ENCODE results near the gene C3orf62.
"Not testable (repeated sequence)": the region's sequence is repeated elsewhere in the genome, so short reads cannot be mapped to it uniquely, and the experiment has no call there.

C3orf62 gene

DNA sequence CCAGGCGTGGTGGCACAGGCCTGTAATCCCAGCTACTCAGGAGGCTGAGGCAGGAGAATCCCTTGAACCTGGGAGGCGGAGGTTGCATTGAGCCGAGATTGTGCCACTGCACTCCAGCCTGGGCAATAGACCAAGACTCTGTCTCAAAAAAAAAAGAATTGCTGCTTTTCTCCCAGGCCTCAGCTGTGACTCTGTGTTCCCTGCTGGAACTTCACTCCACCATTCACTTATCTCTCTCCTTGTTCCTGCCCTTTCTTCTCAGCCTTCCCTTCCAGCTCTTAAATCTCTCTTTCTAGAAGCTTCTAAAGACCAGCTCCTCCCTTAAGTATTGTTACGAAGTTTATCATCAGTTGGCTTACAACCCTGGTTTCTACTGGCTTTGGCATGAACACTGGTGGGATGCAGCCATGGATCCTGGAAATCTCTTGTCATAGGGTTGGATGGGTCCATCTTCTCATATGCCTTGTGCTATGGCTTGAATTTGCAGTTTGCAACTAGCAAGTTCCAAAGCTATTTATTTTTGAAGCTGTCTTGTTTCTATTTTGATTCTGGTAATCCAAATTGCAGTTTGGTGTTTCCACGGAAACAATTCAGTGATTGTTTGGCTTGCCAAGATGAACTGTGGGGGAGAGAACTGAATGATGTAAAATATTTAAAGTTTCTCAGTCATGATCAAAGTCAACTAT lies 10.5 kb downstream of the C3orf62 start:
- no peak for DNase-seq

DNA sequence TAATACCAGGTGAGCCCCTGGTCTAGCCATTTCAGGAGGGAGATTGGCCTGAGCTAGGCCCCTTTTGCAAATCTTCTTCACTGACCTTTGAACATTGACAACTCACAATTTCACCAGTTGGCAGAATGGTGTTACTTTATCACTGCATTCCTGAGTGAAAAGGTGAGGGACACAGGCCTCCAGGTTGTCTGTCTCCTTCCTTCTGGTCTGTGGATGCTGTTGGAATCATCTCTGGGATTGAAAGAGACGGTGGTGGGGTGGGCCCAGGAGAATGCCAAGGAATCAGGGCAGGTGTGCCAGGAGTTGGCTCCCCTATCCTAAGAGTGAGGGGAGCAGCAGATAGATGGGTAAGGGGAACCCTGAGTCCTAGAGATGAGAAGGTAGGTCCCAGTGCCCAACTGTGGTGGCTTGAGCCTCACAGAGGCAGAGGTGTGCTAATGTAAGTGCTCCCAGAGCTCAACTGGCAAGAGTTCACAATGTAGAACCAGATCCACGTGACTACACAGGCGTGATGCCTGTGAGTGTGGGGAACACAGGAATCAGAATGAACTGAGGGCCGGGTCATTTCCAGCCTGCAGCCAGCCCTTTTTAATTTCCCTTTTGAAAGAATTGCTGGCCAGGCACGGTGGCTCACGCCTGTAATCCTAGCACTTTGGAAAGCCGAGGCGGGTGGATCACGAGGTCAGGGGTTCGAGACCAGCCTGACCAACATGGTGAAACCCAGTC lies 11.2 kb downstream of the C3orf62 start:
- DNase-seq, result no peak

DNA sequence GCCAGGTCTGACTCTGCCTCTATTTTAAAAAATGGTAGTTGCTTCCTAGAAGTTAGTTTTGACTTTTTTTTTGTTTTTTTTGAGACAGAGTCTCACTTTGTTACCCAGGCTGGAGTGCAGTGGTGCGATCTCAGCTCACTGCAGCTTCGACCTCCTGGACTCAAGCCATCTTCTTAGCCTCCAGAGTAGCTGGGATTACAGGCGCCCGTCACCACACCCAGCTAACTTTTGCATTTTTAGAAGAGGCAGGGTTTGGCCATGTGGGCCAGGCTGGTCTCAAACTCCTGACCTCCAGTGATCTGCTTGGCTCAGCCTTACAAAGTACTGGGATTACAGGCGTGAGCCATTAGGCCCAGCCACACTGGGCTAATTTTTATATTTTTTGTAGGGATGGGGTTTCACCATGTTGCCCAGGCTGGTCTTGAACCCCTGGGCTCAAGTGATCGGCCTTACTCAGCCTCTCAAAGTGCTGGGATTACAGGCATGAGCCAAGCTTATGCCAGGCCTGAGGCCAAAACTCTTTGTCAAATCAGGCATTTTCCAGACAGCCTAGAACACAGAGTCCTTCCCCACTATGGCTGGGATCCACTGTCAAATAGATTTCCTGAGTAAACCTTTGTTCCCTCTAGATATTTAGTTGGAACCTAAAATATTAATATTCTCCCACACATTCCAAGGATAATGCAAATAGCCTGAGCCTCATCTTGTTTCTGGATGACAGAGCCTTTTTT lies 13.7 kb downstream of the C3orf62 start:
- no peak for DNase-seq

DNA sequence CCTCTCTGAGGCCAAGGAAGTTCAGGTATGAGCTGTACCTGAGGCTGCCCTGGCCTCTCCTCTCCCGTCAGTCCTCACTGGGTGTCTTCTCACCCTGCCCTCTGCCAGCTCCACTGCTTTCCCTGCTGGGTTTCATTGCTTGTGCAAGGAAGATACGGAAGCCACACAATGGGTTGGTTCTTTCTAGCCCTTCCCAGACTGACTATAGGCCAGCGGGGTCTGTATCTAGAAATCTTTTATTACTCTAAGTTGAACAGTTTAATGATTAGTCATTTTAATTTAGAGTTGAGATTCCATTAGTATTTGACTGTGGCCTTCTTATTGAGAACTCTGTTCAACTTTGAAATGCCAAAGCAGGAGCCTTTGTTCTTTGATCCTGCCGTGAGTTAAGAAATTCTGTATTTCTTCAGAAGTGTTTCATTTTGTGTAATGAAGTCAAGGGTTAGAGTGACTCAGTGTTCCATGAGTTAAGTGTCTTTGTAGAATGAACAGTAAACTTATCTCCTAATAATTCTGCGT lies 16.2 kb downstream of the C3orf62 start:
- DNase-seq, result no peak

DNA sequence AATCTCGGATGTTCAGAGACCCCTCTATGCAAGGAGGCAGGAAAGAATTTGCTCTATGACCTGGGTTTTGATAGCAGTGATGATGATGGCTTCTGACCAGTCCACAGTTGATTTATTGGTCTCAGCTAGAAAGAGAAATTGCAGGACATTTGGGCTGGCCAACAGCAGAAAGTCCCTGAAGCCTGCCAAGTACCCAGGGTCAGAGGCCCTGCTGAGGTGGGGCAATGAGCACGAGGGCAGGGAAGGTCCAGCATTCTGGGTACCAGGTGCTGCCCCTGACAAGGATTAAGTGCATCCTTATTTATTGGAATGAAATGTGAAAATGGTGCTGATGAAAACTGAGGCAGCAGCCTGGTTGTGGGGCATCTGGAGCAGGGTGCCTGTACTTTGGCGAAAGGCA lies 19.8 kb downstream of the C3orf62 start:
- no peak for DNase-seq

DNA sequence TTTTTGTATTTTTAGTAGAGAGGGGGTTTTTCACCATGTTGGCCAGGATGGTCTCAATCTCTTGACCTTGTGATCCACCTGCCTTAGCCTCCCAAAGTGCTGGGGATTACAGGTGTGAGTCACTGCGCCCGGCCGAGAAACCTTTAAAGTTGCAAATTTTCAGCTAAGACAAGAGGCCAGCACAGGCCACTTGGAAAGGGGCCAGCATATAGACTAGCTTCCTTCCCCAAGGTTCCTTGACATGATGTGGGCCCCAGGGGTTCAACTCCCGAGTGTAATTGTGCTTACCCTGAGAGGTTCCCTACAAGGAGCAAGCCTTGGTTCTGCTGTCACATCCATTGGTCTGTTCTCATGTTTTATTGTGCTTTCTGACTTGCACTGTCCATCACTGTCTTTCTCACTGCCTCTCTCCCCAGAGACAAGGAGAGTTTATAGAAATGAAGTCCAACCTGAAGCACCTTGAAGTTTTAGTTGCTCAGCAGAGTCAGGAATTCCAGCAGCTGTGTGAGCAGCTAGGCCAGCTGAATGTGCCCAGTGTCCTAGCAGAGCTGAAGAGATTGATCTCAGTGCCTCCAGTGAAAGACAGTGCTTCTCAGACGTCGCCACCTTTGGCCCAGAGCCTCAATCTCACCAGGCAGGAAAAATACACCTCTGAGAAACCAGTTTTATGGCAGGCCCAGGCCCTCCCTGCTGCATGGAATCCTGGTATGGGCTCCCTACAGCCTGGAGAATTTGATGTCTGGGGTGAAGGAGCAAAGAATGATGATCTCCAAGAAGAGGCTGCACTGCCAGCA lies 21.1 kb downstream of the C3orf62 start:
- DNase-seq, result no peak

DNA sequence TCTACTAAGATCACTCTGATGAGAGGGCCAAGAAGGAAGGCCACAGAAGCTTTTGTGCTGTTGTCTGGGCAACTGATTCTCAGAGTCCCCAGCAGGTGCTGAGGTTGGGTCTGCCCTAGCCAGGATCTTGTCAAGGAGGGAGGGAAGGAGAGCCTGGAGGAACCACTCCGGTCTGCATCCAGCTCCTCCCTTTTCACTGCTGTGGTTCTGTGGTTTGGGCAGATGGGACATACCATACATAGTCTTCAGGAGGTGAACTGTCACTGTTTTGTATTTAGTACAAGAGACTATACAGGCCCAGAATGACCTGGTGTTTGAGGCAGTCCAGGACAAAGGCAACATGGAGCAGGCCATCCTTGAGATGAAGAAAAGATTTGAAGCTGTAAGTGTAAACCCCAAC lies 21.9 kb downstream of the C3orf62 start:
- DNase-seq, result no peak

DNA sequence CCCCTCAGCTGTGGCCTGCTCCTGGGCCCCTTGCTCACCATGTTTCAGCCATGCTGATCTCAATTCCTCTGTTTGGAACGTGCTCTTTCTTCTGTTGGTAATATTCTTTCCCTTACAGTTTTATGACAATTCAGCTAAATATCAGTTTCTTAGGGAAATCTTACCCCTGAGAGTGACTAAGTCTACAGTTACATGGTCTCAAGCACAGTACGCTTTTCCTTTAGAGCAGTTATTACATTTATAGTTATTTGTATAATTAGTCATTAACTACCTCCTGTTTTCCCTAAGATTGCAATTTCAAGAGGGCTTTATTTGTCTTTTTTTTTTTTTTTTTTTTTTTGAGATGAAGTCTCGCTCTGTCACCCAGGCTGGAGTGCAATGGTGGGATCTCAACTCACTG lies 23.5 kb downstream of the C3orf62 start:
- DNase-seq, result no peak

DNA sequence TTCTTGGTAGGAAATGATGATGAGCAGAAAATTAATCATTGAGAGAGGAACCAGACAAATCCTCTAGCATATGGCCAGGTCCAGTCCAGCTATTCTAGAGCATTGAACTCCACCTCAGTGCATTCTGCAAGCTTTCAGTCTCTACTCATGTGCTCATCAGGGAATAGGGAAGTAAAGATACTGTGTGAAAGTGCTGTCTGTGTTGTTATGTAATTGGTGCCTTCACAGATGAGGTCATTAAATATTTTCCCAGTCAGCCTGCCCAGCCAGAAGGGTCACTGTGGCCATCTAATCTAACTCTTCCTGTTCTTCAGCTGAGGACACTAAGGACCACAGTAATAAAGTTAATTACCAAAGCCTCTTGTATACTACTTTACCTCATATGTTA lies 28.2 kb downstream of the C3orf62 start:
- DNase-seq, result no peak

DNA sequence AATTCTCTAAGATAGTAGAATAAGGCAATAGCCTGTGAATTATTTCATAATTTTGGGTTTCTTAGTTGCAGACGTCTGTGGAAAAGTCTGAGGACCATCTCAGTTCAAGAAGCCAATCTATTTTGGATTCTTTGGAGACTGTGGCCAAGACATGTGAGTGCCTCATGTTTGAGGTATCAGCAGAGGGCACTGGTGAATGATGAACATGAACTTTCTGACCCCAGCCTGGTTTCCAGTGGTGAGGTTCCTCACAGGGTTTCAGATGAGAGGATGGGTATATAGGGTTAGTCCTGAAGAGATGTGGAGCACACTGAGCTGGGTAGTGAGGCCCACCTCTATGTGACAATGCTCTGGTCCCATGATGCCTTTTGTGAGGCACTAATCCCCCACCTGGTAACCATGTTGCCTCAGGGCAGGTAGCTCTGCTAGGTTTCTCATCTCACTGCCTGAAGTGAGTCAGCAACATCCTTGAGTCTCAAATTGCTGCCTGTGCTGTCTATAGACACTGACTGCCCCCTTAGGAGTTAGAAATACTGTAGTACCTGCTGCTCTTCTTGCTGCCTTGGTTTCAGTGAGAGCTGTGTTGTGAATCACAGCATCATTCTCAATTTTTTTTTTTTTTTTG lies 32.3 kb downstream of the C3orf62 start:
- no peak for DNase-seq

DNA sequence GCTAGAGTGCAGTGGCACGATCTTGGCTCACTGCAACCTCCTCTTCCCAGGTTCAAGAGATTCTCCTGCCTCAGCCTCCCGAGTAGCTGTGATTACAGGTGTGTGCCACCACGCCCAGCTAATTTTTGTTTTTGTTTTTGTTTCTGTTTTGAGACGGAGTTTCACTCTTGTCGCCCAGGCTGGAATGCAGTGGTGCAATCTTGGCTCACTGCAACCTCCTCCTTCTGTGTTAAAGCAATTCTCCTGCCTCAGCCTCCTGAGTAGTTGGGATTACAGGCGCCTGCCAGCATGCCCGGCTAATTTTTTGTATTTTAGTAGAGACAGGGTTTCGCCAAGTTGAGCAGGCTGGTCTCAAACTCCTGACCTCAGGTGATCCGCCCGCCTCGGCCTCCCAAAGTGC lies 36.9 kb downstream of the C3orf62 start:
- DNase-seq, result not testable (repeated sequence)

DNA sequence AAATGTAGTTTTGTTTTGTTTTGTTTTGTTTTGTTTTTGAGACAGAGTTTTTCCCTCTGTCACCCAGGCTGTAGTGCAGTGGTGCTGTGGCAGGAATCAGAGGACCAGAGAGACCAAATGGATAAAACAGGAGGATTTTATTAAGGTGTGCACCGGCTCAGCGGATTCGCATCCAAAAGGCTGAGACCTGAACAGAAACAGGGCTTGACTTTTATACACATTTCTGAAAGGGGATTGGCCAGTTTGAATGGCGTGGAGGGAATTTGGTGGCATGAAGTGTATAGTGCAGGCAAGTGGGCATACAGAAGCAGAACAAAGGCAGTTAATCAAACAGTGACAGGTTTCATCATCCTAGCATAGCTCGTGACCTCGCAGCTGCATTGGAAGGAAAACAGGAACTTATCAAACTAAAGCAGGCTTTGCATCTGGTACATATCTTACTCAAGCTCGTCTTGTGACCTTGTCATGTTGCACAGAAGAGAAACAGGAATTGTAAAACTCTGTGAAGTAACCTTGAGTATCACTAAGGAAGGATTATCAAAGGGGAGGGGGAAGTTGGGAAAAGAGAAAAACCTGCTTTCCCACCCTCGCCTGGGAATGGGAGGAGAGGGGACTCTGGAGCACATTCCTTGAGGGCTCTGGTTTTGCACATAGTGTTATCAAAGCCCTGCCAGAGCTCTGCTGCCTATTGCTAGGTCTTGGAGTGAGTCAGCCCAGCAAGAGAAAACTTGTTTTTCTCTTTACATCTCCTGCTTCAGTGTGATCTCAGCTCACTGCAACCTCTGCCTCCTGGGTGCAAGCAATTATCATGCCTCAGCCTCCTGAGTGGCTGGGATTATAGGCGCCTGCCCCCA lies 38.5 kb downstream of the C3orf62 start:
- no peak for DNase-seq

DNA sequence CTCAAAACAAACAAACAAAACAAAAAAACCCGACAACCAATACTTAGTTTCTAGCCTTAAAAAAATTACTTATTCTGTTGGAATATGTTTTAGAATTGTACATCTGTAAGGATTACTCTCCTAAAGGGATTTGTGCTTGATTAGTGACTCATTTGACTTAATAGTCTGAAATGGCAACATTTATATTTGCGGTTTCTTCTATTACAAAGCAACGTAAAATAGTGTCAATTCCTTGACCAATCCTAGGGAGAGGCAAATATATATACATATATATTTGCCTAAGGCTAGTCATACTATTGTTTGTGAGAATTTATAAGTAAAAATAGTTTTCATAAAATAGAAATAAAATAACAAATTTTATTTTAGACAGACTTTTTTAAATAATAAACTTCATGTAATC lies 39.7 kb downstream of the C3orf62 start:
- DNase-seq, result no peak

DNA sequence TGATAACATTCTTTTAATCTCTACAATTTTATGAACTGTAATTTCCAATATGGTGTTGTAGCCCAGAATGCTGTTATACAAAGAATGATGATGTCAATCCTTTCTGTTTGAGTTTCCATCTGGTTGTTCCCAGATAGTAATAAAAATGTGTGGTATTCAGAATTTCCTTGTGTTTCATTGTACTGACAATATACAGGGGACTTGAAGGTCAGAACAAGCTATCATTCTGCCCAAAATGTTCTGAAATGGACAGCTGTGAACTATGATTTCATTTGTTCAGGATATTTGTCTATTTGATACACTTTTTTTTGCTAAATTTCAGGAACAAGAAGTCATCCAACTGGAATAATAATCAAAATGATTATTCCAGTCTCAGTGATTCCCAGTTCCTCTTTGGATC lies 40.8 kb downstream of the C3orf62 start:
- DNase-seq, result no peak

DNA sequence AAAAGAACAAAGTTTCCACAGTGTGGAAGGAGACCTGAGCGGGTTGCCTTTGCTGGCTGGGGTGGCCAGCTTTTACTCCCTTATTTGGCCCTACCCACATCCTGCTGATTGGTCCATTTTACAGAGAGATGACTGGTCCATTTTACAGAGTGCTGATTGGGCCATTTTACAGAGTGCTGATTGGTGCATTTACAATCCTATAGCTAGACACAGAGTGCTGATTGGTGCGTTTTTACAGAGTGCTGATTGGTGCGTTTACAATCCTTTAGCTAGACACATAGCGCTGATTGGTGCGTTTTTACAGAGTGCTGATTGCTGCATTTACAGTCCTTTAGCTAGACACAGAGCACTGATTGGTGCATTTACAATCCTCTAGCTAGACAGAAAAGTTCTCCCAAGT lies 48.2 kb downstream of the C3orf62 start:
- not testable (repeated sequence) for DNase-seq

DNA sequence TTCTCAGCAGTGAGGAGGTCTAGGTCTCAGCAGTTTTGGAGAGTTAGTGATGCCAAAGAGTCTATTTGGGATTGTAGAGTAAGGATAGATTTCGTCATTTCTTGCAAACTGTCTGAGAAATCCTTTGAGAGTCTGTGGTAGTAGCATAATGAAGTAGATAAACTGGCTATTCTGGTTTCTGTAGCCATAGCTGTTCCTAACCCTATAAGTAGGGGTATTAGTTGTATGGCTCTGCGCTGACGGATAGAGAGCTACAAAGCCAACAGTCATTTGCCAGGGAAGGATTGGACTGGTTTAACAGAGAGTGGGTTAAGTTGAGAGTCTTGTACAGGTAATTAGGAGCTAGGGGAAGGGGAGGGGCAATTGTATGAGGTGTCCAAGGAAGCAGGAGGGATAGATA lies 55.0 kb downstream of the C3orf62 start:
- no peak for DNase-seq

DNA sequence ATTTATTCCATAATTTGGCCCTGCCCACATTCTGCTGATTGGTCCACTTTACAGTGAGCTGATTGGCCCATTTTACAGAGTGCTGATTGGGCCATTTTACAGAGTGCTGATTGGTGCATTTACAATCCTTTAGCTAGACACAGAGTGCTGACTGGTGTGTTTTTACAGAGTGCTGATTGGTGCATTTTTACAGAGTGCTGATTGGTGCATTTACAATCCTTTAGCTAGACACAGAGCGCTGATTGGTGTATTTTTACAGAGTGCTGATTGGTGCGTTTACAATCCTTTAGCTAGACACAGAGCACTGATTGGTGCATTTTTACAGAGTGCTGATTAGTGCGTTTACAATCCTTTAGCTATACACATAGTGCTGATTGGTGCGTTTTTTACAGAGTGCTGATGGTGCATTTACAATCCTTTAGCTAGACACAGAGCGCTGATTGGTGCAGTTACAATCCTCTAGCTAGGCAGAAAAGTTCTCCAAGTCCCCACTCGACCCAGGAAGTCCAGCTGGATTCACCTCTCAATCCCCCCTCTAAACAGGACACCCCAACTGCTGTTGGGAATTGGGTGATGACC lies 56.0 kb downstream of the C3orf62 start:
- DNase-seq, result not testable (repeated sequence)

DNA sequence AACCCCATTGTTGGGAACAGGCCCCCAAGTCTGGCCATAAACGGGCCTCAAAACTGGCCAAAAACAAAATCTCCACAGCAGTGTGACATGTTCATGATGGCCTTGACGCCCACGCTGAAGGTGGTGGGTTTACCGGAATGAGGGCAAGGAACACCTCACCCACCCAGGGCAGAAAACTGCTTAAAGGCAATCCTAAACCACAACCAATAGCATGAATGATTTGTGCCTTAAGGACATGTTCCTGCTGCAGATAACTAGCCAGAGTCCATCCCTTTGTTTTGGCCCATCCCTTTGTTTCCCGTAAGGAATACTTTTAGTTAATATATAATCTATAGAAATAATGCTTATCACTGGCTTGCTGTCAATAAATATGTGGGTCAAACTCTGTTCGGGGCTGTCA lies 57.9 kb downstream of the C3orf62 start:
- DNase-seq, result no peak

Measured in NCI-H446 treated with DMSO at 0.1 percent for 48 hours (cell line).